ENCODE results near the gene SH3GL3. TPM values are rescaled to one million over a fixed set of nuclear protein-coding genes. Genes with fewer than 3 reads are reported as not detected.
A peak's percentile ranks its signal among the peaks of the same experiment; 100 is the strongest.

The SH3GL3 gene
- not detected for total RNA-seq (2021; ENCODE audit: unreplicated experiment)
- polyA plus RNA-seq (2012; ENCODE audit: insufficient read length), result not detected
- Bru-seq, nascent RNA, result percentile 3 among the genes with signal in this experiment
- BruChase-seq, experiment 1, labeled RNA remaining after a 2-hour chase, result percentile 2 among the genes with signal in this experiment
- percentile 0 among the genes with signal in this experiment for BruChase-seq, experiment 2, labeled RNA remaining after a 6-hour chase
- long read RNA-seq, result 0 reads

- DNase-seq (ENCODE audit: low read depth, low spot score) (no peak), ATAC-seq (no peak)
- in situ Hi-C loops (cut with HindIII; ENCODE audit: low pct_unique_long_range_greater_than_20kb, low sequenced_read_pairs) (no loop called here), intact Hi-C loops (cut with micrococcal nuclease; ENCODE audit: unreplicated experiment) (no loop called here)
- H3K4me1 ChIP-seq (ENCODE audit: control insufficient read depth, insufficient read depth, low read length), result no peaks in the 10 kb centered on the region
- no peaks in the 10 kb centered on the region for H3K36me3 ChIP-seq (ENCODE audit: control insufficient read depth, insufficient read depth, low read length)
- peak within 1 kb of the TSS in 1 of 2 experiments; percentile 4; a peak in 1 of 4 replicates for H3K4me3 ChIP-seq (ENCODE audit: low read depth in 2 of 2, low read length in 2 of 2)
- ChIA-PET POLR2A (no interaction called here), CTCF (interaction anchor here (0.7 kb wide), 1 partner anchor 89 kb away, joined by 10 read pairs; no protein-coding TSS in a partner anchor)
- no peak within 1 kb of the TSS for H3K27ac ChIP-seq (ENCODE audit: low read length)
- H3K9me3 ChIP-seq (ENCODE audit: control insufficient read depth, insufficient read depth, low read depth, low read length), result no peaks in the 10 kb centered on the region
- TF ChIP-seq TCF7L2 (IDR thresholded peaks at IDR 0.05; ENCODE audit: low read depth, low read length) (no peak), CTCF (IDR thresholded peaks at IDR 0.05) (no peak)
- no peaks in the 10 kb centered on the region for H3K27me3 ChIP-seq (ENCODE audit: control insufficient read depth, insufficient read depth, low read length)
- no TSS peak for BruUV-seq (replicated peaks)
Observed at GRCh38 chr15:83446904-83447709, at the start of gene SH3GL3. SH3GL3 (plus strand) TSS chr15:83447341; CDS start chr15:83447534, 193 bp downstream.

GRCh38 chr15:83398626-83399025 is 48.5 kb upstream of the SH3GL3 start:
- in situ Hi-C loops (cut with HindIII; ENCODE audit: low pct_unique_long_range_greater_than_20kb, low sequenced_read_pairs) (no loop called here), intact Hi-C loops (cut with micrococcal nuclease; ENCODE audit: unreplicated experiment) (no loop called here)
- no peak for TF ChIP-seq POLR2AphosphoS5 (IDR thresholded peaks at IDR 0.05; ENCODE audit: low read depth, low read length)
- TF ChIP-seq SIN3A (IDR thresholded peaks at IDR 0.05; ENCODE audit: borderline replicate concordance, insufficient read depth, low read depth, low read length), result no peak
- TF ChIP-seq TCF7L2 (IDR thresholded peaks at IDR 0.05; ENCODE audit: low read depth, low read length), result no peak
- no peak for TF ChIP-seq CTCF (IDR thresholded peaks at IDR 0.05)
- TF ChIP-seq REST (IDR thresholded peaks at IDR 0.05; ENCODE audit: insufficient read depth in 1 of 2, low read depth in 2 of 2, low read length in 1 of 2), result no peak
- POLR2A ChIA-PET, result no interaction called here
- Histone ChIP-seq H3K36me3 (ENCODE audit: control insufficient read depth, insufficient read depth, low read length) (no peaks in the 10 kb centered on the region), H3K27me3 (ENCODE audit: control insufficient read depth, insufficient read depth, low read length) (peaks cover 5% of the 10 kb centered on the region; the same call in 1 of the 2 replicates), H3K4me3 (ENCODE audit: low read depth in 2 of 2, low read length in 2 of 2) (no peak overlapping the region), H3K9me3 (ENCODE audit: control insufficient read depth, insufficient read depth, low read depth, low read length) (no peaks in the 10 kb centered on the region), H3K4me1 (ENCODE audit: control insufficient read depth, insufficient read depth, low read length) (no peaks in the 10 kb centered on the region), H3K27ac (ENCODE audit: low read length) (no peak overlapping the region)
- CTCF ChIA-PET, result no interaction called here
- BruUV-seq (replicated peaks), result no TSS peak
- DNase-seq (ENCODE audit: low read depth, low spot score) (no peak), ATAC-seq (no peak)
